BJ (cell line): ENCODE measurements around the gene SDK1. TPM values are rescaled to one million over a fixed set of nuclear protein-coding genes. Genes with fewer than 3 reads are reported as not detected.

ENCODE experiments used
- CTCF ChIA-PET: fragments of 350-600 bp; formaldehyde crosslinking; extraction: SDS; loops from one replicate; lab custom pipeline; 2021; ENCODE audit warnings: antibody characterized with exemption, inconsistent platforms; lab: Yijun Ruan, JAX
- POLR2A ChIA-PET: fragments of 300-600 bp; sonication (Branson Sonifier 250); formaldehyde crosslinking; extraction: SDS; loops from one replicate; lab custom pipeline; 2021; ENCODE audit warnings: antibody characterized with exemption; lab: Charles Lee
- DNase-seq: peaks from one replicate; pipeline ENCODE4 v3.0.0-alpha.2; 2011; ENCODE audit warnings: low read depth
- H3K27me3 ChIP-seq: 2 replicates; pipeline ENCODE4 v1.6.0; 2011; ENCODE audit warnings: low read length; ENCODE audit not compliant: control insufficient read depth, insufficient read depth
- H3K36me3 ChIP-seq: 2 replicates; pipeline ENCODE4 v1.5.1; 2011; ENCODE audit warnings: low read length; ENCODE audit not compliant: control insufficient read depth, insufficient read depth
- H3K4me3 ChIP-seq: 2 replicates; pipeline ENCODE4 v1.5.1; 2011; ENCODE audit warnings: low read depth, mild to moderate bottlenecking, control low read depth, low read length
- CTCF ChIP-seq: IDR thresholded peaks from 2 replicates; pipeline ENCODE4 v1.5.1; 2011; ENCODE audit warnings: low read depth, mild to moderate bottlenecking, control low read depth, inconsistent platforms, low read length, moderate library complexity; ENCODE audit not compliant: insufficient read depth
- polyA plus RNA-seq: library from polyadenylated mRNA; depleted of rRNA; stranded (reverse); fragments of >200 nt; gene quantifications from 2 replicates; pipeline ENCODE4 v1.2.3, GENCODE V29; 2011

The SDK1 gene
- polyA plus RNA-seq, 1 experiment = 0.01 TPM

GRCh38 chr7:3438352-3438751, 137.3 kb downstream of the SDK1 start:
- H3K4me3 ChIP-seq = no peak overlapping the region
- DNase-seq = no peak
- ChIA-PET CTCF (no interaction called here), POLR2A (no interaction called here)
- H3K36me3 ChIP-seq = no peaks in the 10 kb centered on the region
- no peak for TF ChIP-seq CTCF
- H3K27me3 ChIP-seq = no peaks in the 10 kb centered on the region

GRCh38 chr7:3439333-3440030, 138.4 kb downstream of the SDK1 start:
- H3K36me3 ChIP-seq = no peaks in the 10 kb centered on the region
- no peaks in the 10 kb centered on the region for H3K27me3 ChIP-seq
- DNase-seq = peak; percentile 4
- CTCF ChIA-PET = no interaction called here
- TF ChIP-seq CTCF = no peak
- POLR2A ChIA-PET = no interaction called here
- H3K4me3 ChIP-seq = no peak overlapping the region

GRCh38 chr7:3440509-3440908, 139.5 kb downstream of the SDK1 start:
- no peak overlapping the region for H3K4me3 ChIP-seq
- POLR2A ChIA-PET = no interaction called here
- TF ChIP-seq CTCF = no peak
- DNase-seq = no peak
- H3K27me3 ChIP-seq = no peaks in the 10 kb centered on the region
- H3K36me3 ChIP-seq = no peaks in the 10 kb centered on the region
- CTCF ChIA-PET = no interaction called here

- no peak overlapping the region for H3K4me3 ChIP-seq
- no peak for DNase-seq
- ChIA-PET POLR2A (interaction anchor here (0.5 kb wide), 1 partner anchor 454 kb away, joined by 6 read pairs; no protein-coding TSS in a partner anchor), CTCF (no interaction called here)
- no peak for TF ChIP-seq CTCF
- H3K36me3 ChIP-seq = no peaks in the 10 kb centered on the region
- no peaks in the 10 kb centered on the region for H3K27me3 ChIP-seq
These were observed 142.7 kb downstream of the SDK1 start for GRCh38 chr7:3443716-3444115.

GRCh38 chr7:3446786-3447185, 145.7 kb downstream of the SDK1 start:
- H3K27me3 ChIP-seq = no peaks in the 10 kb centered on the region
- ChIA-PET CTCF (no interaction called here), POLR2A (no interaction called here)
- no peaks in the 10 kb centered on the region for H3K36me3 ChIP-seq
- no peak for TF ChIP-seq CTCF
- H3K4me3 ChIP-seq = no peak overlapping the region
- no peak for DNase-seq
